ENCODE data around the gene SIRT6.
"Not testable (repeated sequence)": the region's sequence is repeated elsewhere in the genome, so short reads cannot be mapped to it uniquely, and the experiment has no call there.

SIRT6 gene

GRCh38 chr19:4174895-4175668 lies 7.3 kb downstream of the SIRT6 start:
- no peak for DNase-seq

- no peak for DNase-seq
Measured at GRCh38 chr19:4174213-4174894, 8.0 kb downstream of the SIRT6 start.

- no peak for DNase-seq
Measured at GRCh38 chr19:4173479-4174212, 8.7 kb downstream of the SIRT6 start.

- peak; percentile 80 for DNase-seq
Measured at GRCh38 chr19:4172861-4173473, 9.4 kb downstream of the SIRT6 start.

- DNase-seq: no peak
Measured at GRCh38 chr19:4171676-4172075, 10.7 kb downstream of the SIRT6 start.

- DNase-seq: no peak
Measured at GRCh38 chr19:4164262-4164661, 18.1 kb downstream of the SIRT6 start.

- DNase-seq: no peak
Measured at GRCh38 chr19:4161415-4162077, 20.8 kb downstream of the SIRT6 start.

GRCh38 chr19:4157971-4158370 lies 24.4 kb downstream of the SIRT6 start:
- not testable (repeated sequence) for DNase-seq

GRCh38 chr19:4157164-4157563 lies 25.2 kb downstream of the SIRT6 start:
- no peak for DNase-seq

GRCh38 chr19:4154571-4155312 lies 27.6 kb downstream of the SIRT6 start:
- DNase-seq: no peak

- DNase-seq: no peak
Measured at GRCh38 chr19:4152241-4152998, 29.9 kb downstream of the SIRT6 start.

GRCh38 chr19:4151623-4152022 lies 30.7 kb downstream of the SIRT6 start:
- no peak for DNase-seq

- DNase-seq: no peak
Measured at GRCh38 chr19:4149518-4150288, 32.7 kb downstream of the SIRT6 start.

- no peak for DNase-seq
Measured at GRCh38 chr19:4144666-4145249, 37.6 kb downstream of the SIRT6 start.

- DNase-seq: not testable (repeated sequence)
Measured at GRCh38 chr19:4142916-4143315, 39.4 kb downstream of the SIRT6 start.

- DNase-seq: peak; percentile 20
Measured at GRCh38 chr19:4140237-4140711, 42.1 kb downstream of the SIRT6 start.

- peak; percentile 24 for DNase-seq
Measured at GRCh38 chr19:4139614-4140236, 42.6 kb downstream of the SIRT6 start.

GRCh38 chr19:4138445-4138844 lies 43.9 kb downstream of the SIRT6 start:
- no peak for DNase-seq

GRCh38 chr19:4136680-4137088 lies 45.7 kb downstream of the SIRT6 start:
- DNase-seq: no peak
